HG03558 (cell line): ENCODE results near the gene CHD9.

Source experiments
- ATAC-seq: cut with Tn5 transposase; IDR thresholded peaks from one replicate; pipeline ENCODE4 v1.9.1; 2021; ENCODE audit warnings: moderate number of reproducible peaks; ENCODE audit not compliant: unreplicated experiment; ENCODE audit errors: extremely low read depth

Gene CHD9

DNA sequence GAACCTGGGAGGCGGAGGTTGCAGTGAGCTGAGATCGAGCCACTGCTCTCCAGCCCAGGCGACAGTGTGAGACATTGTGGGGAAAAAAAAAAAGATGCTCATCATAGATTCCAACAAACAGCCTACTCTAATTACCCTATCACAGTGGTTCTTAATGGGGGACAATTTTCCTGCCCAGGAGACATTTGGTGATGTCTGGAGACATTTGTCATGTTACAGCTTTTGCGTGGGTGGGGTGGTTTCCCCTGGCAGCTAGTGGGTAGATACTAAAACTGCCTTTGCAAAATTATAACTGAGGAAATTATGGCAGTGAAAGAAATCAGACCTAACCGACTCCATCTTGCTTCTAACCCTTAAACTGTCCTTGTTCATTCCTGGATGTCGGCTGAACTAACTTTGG, 287.0 kb downstream of the CHD9 start:
- no peak for ATAC-seq

DNA sequence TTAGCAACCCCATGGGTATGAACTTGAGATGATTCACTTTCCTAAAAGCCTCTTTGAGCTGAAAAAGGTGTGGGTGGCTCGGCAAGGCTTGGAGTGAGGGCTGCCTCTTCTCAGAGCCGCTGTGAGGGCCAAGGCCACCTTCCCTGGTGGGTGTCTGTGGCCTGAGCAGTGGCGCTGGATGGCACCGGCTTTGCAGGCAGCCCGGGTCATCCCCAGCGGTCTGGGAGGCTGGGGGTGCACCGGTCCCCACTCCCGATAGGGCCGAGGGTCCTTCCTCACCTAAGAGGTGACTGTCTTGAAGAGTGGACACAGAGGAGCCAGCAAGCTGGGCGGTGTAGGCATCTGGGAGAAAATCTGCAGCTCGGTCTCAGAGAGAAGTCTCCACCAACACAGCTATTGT, 300.3 kb downstream of the CHD9 start:
- ATAC-seq: no peak

DNA sequence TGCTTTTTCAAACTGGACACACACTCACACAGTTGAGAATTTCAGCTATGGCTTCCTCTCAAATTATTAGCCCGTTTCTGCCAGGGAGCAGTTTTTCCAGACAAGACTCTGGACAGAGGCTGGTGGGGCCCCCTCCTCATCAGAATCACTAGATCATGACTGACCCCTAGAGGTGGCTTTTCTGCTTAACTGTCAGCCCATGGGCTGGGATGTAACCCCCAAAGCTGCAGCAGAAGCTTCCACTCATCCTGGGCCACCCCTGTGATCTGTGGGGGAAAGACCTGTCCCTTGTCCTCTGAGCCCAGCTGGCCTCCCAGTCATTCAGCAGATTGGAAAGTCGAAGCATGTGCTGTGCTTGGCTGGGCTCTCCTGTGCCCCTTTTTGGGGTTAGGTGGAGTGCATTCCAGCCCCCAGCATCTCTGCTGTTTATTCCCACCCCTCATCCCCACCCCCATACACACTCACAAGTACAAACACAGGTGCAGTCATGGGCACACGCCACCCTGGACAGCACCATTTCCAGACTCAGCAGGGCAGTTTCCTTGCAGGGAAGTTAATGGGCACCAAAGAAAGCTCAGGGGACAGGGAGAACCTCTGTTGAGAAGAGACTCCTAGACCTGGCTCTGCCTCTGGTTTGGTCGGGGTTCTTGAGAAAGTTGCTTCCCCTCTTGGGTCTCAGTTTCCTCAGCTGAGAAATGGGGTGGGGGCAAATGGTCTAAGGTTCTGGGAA, 301.9 kb downstream of the CHD9 start:
- ATAC-seq: no peak

DNA sequence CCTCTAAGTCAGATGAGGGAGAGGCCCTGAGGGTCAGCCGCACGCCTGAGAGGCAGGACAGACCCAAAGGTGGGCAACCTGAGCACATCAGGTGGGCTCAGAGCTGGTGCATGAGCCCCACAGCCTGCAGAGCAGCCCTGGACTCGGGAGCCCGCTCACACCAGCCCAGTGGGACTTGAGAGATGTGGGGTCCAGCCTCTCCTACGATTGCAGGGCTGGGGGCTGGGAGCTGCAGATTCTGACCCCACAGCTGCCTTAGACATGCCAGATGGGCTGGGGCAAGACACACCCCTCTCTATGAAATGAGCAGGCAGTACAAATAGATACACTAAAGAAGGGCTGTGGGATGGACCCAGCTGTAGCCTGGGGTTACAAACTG, 302.4 kb downstream of the CHD9 start:
- no peak for ATAC-seq

DNA sequence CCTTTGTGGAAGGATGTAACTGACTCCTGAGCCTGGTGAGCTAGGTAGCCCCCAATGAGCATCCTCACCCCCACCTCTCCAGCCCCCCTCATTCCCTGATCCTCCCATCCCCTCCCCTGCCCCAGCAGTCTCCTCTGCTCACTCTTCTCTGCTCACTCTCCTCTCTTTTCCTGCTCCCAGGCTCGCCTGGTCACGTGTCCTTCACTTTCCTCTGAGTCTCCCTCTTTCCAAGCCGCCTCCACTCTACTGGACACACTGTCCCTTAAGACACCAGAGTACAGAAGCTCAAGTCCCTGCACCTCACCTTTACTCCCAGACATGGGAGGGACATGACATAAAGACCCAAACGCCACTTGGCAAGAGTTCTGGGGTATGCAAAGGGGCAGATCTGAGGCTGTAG, 303.2 kb downstream of the CHD9 start:
- no peak for ATAC-seq

DNA sequence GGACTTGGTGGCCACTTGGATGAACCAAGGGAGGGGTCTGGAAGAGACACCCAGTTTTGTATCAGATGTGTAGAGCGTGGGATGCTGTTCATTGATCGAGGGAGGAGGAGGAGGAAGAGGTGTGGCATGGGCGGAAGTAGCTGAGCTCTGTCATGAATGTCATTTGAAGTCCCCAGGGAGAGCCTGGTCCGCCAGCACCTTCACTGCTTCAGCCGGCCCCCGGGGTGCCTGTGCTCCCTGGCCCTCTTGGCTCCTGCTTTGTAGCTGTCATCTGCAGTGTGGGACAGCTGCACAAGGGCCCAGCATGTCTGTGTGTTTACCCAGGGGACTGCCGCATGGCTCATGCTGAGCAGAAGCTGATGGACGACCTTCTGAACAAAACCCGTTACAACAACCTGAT, 304.1 kb downstream of the CHD9 start:
- ATAC-seq: no peak

DNA sequence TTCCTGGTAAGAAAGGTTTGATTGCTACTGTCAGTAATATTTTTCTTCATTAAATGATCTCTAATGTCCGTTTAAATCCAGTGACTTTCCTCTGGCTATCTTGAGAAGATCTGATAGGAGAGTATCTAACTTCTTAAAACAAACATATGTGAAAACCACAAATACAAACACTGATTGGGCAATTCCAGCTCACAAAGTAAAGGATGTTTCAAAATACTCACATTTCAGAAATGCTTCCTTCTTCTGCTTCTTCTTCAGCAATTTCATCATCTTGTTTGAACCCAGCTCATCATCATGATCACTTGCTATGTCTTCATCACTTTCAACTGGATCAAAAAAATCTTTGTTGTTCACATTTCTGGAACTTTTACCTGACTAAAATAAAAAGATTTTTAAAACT, 315.1 kb downstream of the CHD9 start:
- no peak for ATAC-seq

DNA sequence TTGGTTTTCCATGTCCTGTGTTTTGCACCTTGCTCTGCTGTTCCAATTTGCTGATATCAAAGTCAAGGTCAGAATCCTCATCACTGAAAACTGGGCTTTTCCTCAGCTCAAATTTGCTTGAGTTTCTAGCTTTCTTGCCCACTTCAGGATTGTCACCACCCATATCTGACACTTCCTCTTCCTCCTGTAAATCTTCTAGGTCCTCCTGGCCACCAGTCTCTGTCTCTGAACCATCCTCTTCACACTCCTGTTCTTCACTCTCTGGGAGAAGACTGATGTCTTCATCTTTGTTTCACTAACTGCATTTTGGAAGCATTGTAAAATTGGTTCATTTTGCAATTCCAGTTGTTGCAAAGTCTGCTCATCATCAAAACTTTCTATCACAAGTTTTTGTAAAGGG, 316.0 kb downstream of the CHD9 start:
- no peak for ATAC-seq

DNA sequence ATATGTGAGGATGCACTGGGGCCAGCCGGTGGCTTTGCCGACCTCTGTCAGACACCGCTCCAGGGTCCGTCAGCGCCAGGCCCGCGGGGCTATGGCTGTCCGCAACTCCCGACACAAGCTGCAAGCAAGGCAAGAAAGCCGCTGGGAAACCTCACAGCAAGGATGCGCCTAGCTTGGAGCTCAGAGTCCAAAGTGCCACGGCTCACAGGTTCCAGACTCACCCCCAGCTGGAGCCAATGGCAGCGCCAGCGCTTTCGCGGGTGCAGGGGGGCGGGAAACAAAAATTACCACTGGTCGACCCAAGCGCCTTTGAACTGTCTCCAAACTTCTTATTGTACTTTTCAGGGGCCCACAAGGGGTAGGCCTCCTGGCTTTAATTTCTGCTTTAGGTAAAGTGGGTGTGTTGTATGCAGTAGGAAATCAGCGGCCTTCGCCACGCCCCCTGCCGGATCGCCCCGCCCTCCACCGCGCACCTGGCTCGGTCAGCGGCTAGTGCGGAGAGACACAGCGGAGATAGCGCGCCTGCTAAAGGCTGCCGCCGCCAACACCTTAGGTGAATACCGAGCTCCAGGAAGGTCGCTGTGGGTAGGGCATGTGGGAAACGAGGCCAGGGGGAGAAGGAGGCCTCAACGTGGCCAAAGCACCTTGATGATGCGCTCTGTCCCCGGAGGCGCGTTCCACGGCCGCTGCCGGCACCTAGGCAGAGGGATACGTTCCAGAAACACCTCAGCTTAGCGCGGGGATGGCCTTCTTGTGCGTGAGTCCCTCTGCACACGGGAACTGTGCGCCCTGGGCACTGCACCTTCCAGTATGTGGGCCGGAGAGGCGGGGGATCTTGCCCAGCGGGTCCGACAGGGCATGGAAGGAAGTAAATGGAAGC, 318.4 kb downstream of the CHD9 start:
- no peak for ATAC-seq

DNA sequence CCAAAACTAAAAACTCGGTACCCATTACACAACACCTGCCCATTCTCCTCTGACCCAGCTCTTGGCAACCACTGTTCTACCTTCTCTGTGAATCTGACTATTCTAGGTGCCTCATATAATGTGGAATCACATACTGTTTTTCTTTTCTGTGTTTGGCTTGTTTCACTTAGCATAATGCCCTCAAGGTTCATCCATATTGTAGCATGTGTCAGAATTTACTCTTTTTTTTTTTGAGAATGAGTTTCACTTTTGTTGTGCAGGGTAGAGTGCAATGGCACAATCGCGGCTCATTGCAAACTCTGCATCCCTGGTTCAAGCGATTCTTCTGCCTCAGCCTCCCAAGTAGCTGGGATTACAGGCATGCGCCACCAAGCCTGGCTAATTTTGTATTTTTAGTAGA, 320.0 kb downstream of the CHD9 start:
- no peak for ATAC-seq

DNA sequence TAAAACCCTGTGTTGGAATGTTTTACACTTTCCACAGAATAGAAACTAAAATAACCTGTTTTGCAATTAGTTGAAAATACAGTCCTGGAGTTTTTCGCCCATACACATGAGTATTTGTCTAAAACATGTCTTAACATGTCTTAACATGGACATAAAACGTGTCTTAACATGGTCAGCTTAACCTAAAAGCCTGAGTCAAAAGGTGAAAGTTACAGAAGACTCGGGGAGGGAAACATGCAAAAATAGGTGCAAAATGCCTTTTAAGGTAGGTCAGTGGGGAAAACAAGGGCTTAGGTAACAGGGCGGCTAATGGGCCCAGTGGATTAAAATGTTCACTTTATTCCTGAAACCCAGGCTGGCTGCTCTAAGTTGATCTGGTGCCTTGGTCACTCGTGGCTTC, 323.3 kb downstream of the CHD9 start:
- ATAC-seq: no peak
